RWPE2 (cell line): ENCODE measurements around the gene NSDHL.
A peak's percentile ranks its signal among the peaks of the same experiment; 100 is the strongest.

Experiments used
- ATAC-seq: fragments of 200-7000 bp; cut with Tn5 transposase; 3 replicates; pipeline ENCODE4 v1.9.1; 2021; ENCODE audit warnings: low read depth
- DNase-seq: peaks from one replicate; pipeline ENCODE4 v3.0.0-alpha.2; 2020; ENCODE audit warnings: low spot score
- H3K27ac ChIP-seq: fragments of 450-650 bp; 2 replicates; pipeline ENCODE4 v1.5.1; 2017; ENCODE audit warnings: mild to moderate bottlenecking; ENCODE audit not compliant: poor library complexity, severe bottlenecking
- H3K27me3 ChIP-seq: fragments of 250-450 bp; sonication (Bioruptor Pico); 2 replicates; pipeline ENCODE4 v1.5.1; 2021; ENCODE audit warnings: mild to moderate bottlenecking, moderate library complexity; ENCODE audit not compliant: insufficient read depth, poor library complexity, severe bottlenecking
- H3K36me3 ChIP-seq: fragments of 250-450 bp; sonication (Bioruptor Pico); 2 replicates; pipeline ENCODE4 v1.5.1; 2020; ENCODE audit warnings: low read depth, mild to moderate bottlenecking, moderate library complexity
- H3K4me1 ChIP-seq: fragments of 250-450 bp; sonication (Bioruptor Pico); 2 replicates; pipeline ENCODE4 v1.5.1; 2021; ENCODE audit warnings: mild to moderate bottlenecking, moderate library complexity; ENCODE audit not compliant: insufficient read depth, poor library complexity, severe bottlenecking
- H3K4me3 ChIP-seq: fragments of 250-450 bp; sonication (Bioruptor Pico); 2 replicates; pipeline ENCODE4 v1.5.1; 2021; ENCODE audit warnings: mild to moderate bottlenecking, moderate library complexity; ENCODE audit not compliant: severe bottlenecking
- H3K9me3 ChIP-seq: fragments of 250-450 bp; sonication (Bioruptor Pico); 2 replicates; pipeline ENCODE4 v1.5.1; 2021; ENCODE audit warnings: mild to moderate bottlenecking, moderate library complexity; ENCODE audit not compliant: severe bottlenecking
- CTCF ChIP-seq: fragments of 450-650 bp; IDR thresholded peaks from one replicate; pipeline ENCODE4 v1.5.1; 2017; ENCODE audit warnings: mild to moderate bottlenecking, moderate library complexity; ENCODE audit not compliant: poor library complexity, severe bottlenecking

Gene NSDHL

DNA sequence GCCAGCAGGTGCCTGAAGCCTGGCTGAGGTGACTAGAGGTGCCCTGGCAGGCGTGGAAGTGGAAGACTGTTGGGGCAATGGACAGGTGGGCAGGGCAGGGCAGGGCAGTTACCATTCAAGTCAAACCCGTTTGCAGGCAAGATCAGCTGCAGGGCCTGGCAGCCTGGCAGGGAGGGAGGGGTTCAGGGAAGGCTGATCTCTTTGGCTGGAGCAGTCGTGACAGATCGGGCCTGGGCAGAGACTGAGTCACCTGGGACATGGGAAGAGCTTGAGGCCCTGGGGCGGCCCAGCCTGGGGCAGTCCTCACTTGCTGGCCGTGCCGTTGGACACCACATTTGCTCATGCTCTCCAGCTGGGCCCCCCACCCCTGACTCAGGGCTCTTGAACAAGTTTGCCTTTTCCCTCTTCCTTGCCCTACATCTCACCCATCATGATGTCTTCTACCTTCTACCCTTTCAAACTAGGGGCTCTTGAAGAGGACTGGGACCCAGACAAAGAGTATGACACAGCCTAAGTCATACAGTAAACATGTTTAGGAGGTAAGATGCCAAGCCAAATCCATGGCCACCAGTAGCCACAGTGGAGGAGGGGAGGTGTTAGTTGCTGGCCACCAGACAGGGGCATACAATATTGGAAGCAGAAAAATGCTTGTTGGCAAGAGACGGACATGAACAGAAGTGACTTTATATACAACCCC, 65.0 kb downstream of the NSDHL start:
- peak; percentile 77 for DNase-seq

GRCh38 chrX:152896450-152896849, 65.6 kb downstream of the NSDHL start:
- Histone ChIP-seq H3K36me3 (no peaks in the 10 kb centered on the region), H3K4me3 (no peak overlapping the region), H3K9me3 (no peaks in the 10 kb centered on the region), H3K27ac (peak overlapping the region; percentile 80), H3K4me1 (peaks cover 32% of the 10 kb centered on the region), H3K27me3 (no peaks in the 10 kb centered on the region)
- DNase-seq: no peak
- no peak for TF ChIP-seq CTCF
- ATAC-seq: peak; percentile 13; the same call in 1 of the 3 replicates

More for the DNA sequence above, 65.0 kb downstream of the NSDHL start:
- Histone ChIP-seq H3K27ac (peak overlapping the region; percentile 80), H3K4me3 (no peak overlapping the region), H3K9me3 (no peaks in the 10 kb centered on the region), H3K27me3 (no peaks in the 10 kb centered on the region), H3K4me1 (peaks cover 32% of the 10 kb centered on the region), H3K36me3 (no peaks in the 10 kb centered on the region)
- peak; percentile 66 for ATAC-seq
- no peak for TF ChIP-seq CTCF

- H3K27me3 ChIP-seq: no peaks in the 10 kb centered on the region
- DNase-seq (peak; percentile 78), ATAC-seq (peak; percentile 66)
- no peaks in the 10 kb centered on the region for H3K9me3 ChIP-seq
- no peak for TF ChIP-seq CTCF
- H3K27ac ChIP-seq: peak within 1 kb of the TSS; percentile 80
- no peaks in the 10 kb centered on the region for H3K36me3 ChIP-seq
- H3K4me1 ChIP-seq: peaks cover 32% of the 10 kb centered on the region
- H3K4me3 ChIP-seq: peak within 1 kb of the TSS; percentile 48
Measured at GRCh38 chrX:152897222-152898131, 66.6 kb downstream of the NSDHL start, which contains the start of gene ZNF185. Gene ZNF185 (plus strand): TSS chrX:152898067. CDS start chrX:152914490, 16,423 bp downstream.

- Histone ChIP-seq H3K4me1 (peaks cover 32% of the 10 kb centered on the region), H3K9me3 (no peaks in the 10 kb centered on the region), H3K27ac (peak overlapping the region; percentile 80), H3K27me3 (no peaks in the 10 kb centered on the region), H3K36me3 (no peaks in the 10 kb centered on the region), H3K4me3 (peak overlapping the region; percentile 48)
- ATAC-seq: no peak
- no peak for TF ChIP-seq CTCF
- DNase-seq: no peak
Measured at GRCh38 chrX:152898442-152898841, 67.6 kb downstream of the NSDHL start.
